A673 (cell line): ENCODE data around the gene R3HDM4. TPM values are rescaled to one million over a fixed set of nuclear protein-coding genes. Genes with fewer than 3 reads are reported as not detected.

Experiments used
- BruUV-seq: library from RNA; stranded (reverse); fragments of 400-500 nt; replicated peaks from 2 replicates; lab custom pipeline; 2021; lab: Mats Ljungman, UMichigan
- CTCF ChIA-PET: fragments of 300-600 bp; sonication (Branson Sonifier 250); formaldehyde crosslinking; loops from one replicate; lab custom pipeline; 2022; ENCODE audit warnings: antibody characterized with exemption; lab: Charles Lee
- POLR2A ChIA-PET: fragments of 300-600 bp; sonication (Branson Sonifier 250); formaldehyde crosslinking; loops from one replicate; lab custom pipeline; 2022; ENCODE audit warnings: antibody characterized with exemption; ENCODE audit not compliant: low non-redundant PET; lab: Charles Lee
- DNase-seq: peaks from one replicate; pipeline ENCODE4 v3.0.0-alpha.2; 2015; ENCODE audit warnings: low spot score
- H3K27ac ChIP-seq: fragments of 200-600 bp; sonication (generic); 2 replicates; pipeline ENCODE4 v1.5.1; 2016; ENCODE audit warnings: mixed run types, low read depth, mild to moderate bottlenecking, mixed read lengths, antibody characterized with exemption, low read length; ENCODE audit not compliant: poor library complexity, severe bottlenecking
- H3K27me3 ChIP-seq: fragments of 200-600 bp; sonication (generic); replicated peaks from 2 replicates; pipeline ENCODE4 v1.6.1; 2017; ENCODE audit warnings: mixed run types, low read depth, mild to moderate bottlenecking, mixed read lengths, antibody characterized with exemption, low read length; ENCODE audit not compliant: insufficient read depth, poor library complexity
- H3K36me3 ChIP-seq: fragments of 200-600 bp; sonication (generic); 2 replicates; pipeline ENCODE4 v1.6.1; 2016; ENCODE audit warnings: mixed run types, mild to moderate bottlenecking, mixed read lengths, antibody characterized with exemption, low read length; ENCODE audit not compliant: insufficient read depth, poor library complexity, severe bottlenecking
- H3K4me1 ChIP-seq: fragments of 200-600 bp; sonication (generic); 2 replicates; pipeline ENCODE4 v1.6.1; 2017; ENCODE audit warnings: mixed run types, mild to moderate bottlenecking, mixed read lengths, antibody characterized with exemption, low read length; ENCODE audit not compliant: insufficient read depth, poor library complexity, severe bottlenecking
- H3K4me3 ChIP-seq: fragments of 200-600 bp; sonication (generic); 2 replicates; pipeline ENCODE4 v1.5.1; 2016; ENCODE audit warnings: low read depth, mixed run types, mild to moderate bottlenecking, mixed read lengths, low read length; ENCODE audit not compliant: poor library complexity, severe bottlenecking
- H3K9me3 ChIP-seq: fragments of 200-600 bp; sonication (generic); 2 replicates; pipeline ENCODE4 v1.6.1; 2016; ENCODE audit warnings: mixed run types, low read depth, mild to moderate bottlenecking, mixed read lengths, antibody characterized with exemption, low read length; ENCODE audit not compliant: poor library complexity, severe bottlenecking
- CTCF ChIP-seq: fragments of 300-800, 200-600 bp; sonication (generic); conservative IDR thresholded peaks from 2 replicates; pipeline ENCODE4 v1.5.1; 2017; ENCODE audit warnings: low read depth, mild to moderate bottlenecking, antibody characterized with exemption, low read length, moderate library complexity, mixed read lengths
- EZH2 ChIP-seq: fragments of 200-600 bp; sonication (generic); IDR thresholded peaks from 2 replicates; pipeline ENCODE4 v1.6.1; 2017; ENCODE audit warnings: borderline replicate concordance, low read depth, mild to moderate bottlenecking, mixed read lengths, antibody characterized with exemption, low read length; ENCODE audit not compliant: poor library complexity, severe bottlenecking
- intact Hi-C: fragments of 100-400 bp; cut with micrococcal nuclease; formaldehyde crosslinking; loops from one replicate; pipeline ENCODE4 v1.10.0; 2022; ENCODE audit not compliant: unreplicated experiment
- total RNA-seq: library from RNA; stranded (reverse); gene quantifications from 2 replicates; pipeline ENCODE4 v1.2.3, GENCODE V29; 2021

Gene R3HDM4
- total RNA-seq, 1 experiment from 2014 or later, result 39.3 TPM

GRCh38 chr19:934197-934840 is 21.3 kb upstream of the R3HDM4 start:
- Histone ChIP-seq H3K4me1 (no peaks in the 10 kb centered on the region), H3K9me3 (no peaks in the 10 kb centered on the region), H3K36me3 (peaks cover 3% of the 10 kb centered on the region), H3K27me3 (no peaks in the 10 kb centered on the region), H3K4me3 (no peak overlapping the region), H3K27ac (no peak overlapping the region)
- intact Hi-C loops, result no loop called here
- CTCF ChIA-PET, result no interaction called here
- POLR2A ChIA-PET, result interaction anchor here (0.5 kb wide), 1 partner anchor 104 kb away, joined by 3 read pairs; no protein-coding TSS in a partner anchor
- BruUV-seq, result no TSS peak
- TF ChIP-seq CTCF (no peak), EZH2 (no peak)
- no peak for DNase-seq

- H3K9me3 ChIP-seq, result no peaks in the 10 kb centered on the region
- ChIA-PET POLR2A (interaction anchor here (0.5 kb wide), 1 partner anchor 104 kb away, joined by 3 read pairs; no protein-coding TSS in a partner anchor), CTCF (no interaction called here)
- no peak for DNase-seq
- H3K36me3 ChIP-seq, result peaks cover 6% of the 10 kb centered on the region
- no peak overlapping the region for H3K4me3 ChIP-seq
- no TSS peak for BruUV-seq
- H3K27ac ChIP-seq, result no peak overlapping the region
- no peak for TF ChIP-seq CTCF
- H3K4me1 ChIP-seq, result no peaks in the 10 kb centered on the region
- intact Hi-C loops, result no loop called here
- no peaks in the 10 kb centered on the region for H3K27me3 ChIP-seq
Observed at GRCh38 chr19:933553-933882, 20.5 kb upstream of the R3HDM4 start.

GRCh38 chr19:932648-933552 is 19.9 kb upstream of the R3HDM4 start:
- H3K27ac ChIP-seq, result no peak overlapping the region
- DNase-seq, result no peak

More at GRCh38 chr19:932648-933552, 19.9 kb upstream of the R3HDM4 start:
- CTCF ChIA-PET, result no interaction called here
- TF ChIP-seq CTCF, result no peak
- no peak for TF ChIP-seq EZH2
- H3K9me3 ChIP-seq, result no peaks in the 10 kb centered on the region
- no peaks in the 10 kb centered on the region for H3K27me3 ChIP-seq
- H3K4me3 ChIP-seq, result no peak overlapping the region
- intact Hi-C loops, result no loop called here
- peaks cover 6% of the 10 kb centered on the region for H3K36me3 ChIP-seq
- POLR2A ChIA-PET, result no interaction called here
- H3K4me1 ChIP-seq, result peaks cover 2% of the 10 kb centered on the region
- BruUV-seq, result no TSS peak
